ENCODE results near the gene RNF187.
"Not testable (repeated sequence)": the region's sequence is repeated elsewhere in the genome, so short reads cannot be mapped to it uniquely, and the experiment has no call there.

Gene RNF187

GRCh38 chr1:228497817-228498216 is 10.6 kb downstream of the RNF187 start:
- H3K36me3 ChIP-seq (ENCODE audit: control insufficient read depth in 2 of 2, insufficient read depth in 2 of 2, low read length in 2 of 2): peaks cover 25 to 31% of the 10 kb centered on the region in 2 donors
- H3K9me3 ChIP-seq (ENCODE audit: control insufficient read depth in 2 of 2, low read length in 2 of 2): no peaks in the 10 kb centered on the region
- H3K27me3 ChIP-seq (ENCODE audit: control insufficient read depth in 1 of 2, insufficient read depth in 2 of 2, low read length in 2 of 2): peaks cover 0 to 2% of the 10 kb centered on the region in 2 donors
- H3K9ac ChIP-seq (ENCODE audit: low read length in 2 of 2): no peak overlapping the region
- no peak overlapping the region for H3K4me3 ChIP-seq (ENCODE audit: low read length in 2 of 2)
- no peak overlapping the region for H3K27ac ChIP-seq (ENCODE audit: low read length)
- peaks cover 12% of the 10 kb centered on the region for H3K4me1 ChIP-seq (ENCODE audit: control insufficient read depth, insufficient read depth, low read length)

GRCh38 chr1:228500143-228500734 is 13.1 kb downstream of the RNF187 start:
- Histone ChIP-seq H3K27me3 (ENCODE audit: control insufficient read depth in 1 of 2, insufficient read depth in 2 of 2, low read length in 2 of 2) (peaks cover 0 to 7% of the 10 kb centered on the region in 2 donors), H3K9ac (ENCODE audit: low read length in 2 of 2) (no peak overlapping the region), H3K36me3 (ENCODE audit: control insufficient read depth in 2 of 2, insufficient read depth in 2 of 2, low read length in 2 of 2) (peaks cover 6 to 8% of the 10 kb centered on the region in 2 donors), H3K9me3 (ENCODE audit: control insufficient read depth in 2 of 2, low read length in 2 of 2) (no peaks in the 10 kb centered on the region), H3K4me1 (ENCODE audit: control insufficient read depth, insufficient read depth, low read length) (peaks cover 10% of the 10 kb centered on the region), H3K27ac (ENCODE audit: low read length) (no peak overlapping the region), H3K4me3 (ENCODE audit: low read length in 2 of 2) (no peak overlapping the region)

- Histone ChIP-seq H3K4me3 (ENCODE audit: low read length in 2 of 2) (peak overlapping the region in 1 of 2 donors; percentile 57), H3K36me3 (ENCODE audit: control insufficient read depth in 2 of 2, insufficient read depth in 2 of 2, low read length in 2 of 2) (peaks cover 3 to 6% of the 10 kb centered on the region in 2 donors), H3K9me3 (ENCODE audit: control insufficient read depth in 2 of 2, low read length in 2 of 2) (no peaks in the 10 kb centered on the region), H3K27ac (ENCODE audit: low read length) (no peak overlapping the region), H3K27me3 (ENCODE audit: control insufficient read depth in 1 of 2, insufficient read depth in 2 of 2, low read length in 2 of 2) (peaks cover 0 to 9% of the 10 kb centered on the region in 2 donors), H3K4me1 (ENCODE audit: control insufficient read depth, insufficient read depth, low read length) (peaks cover 10% of the 10 kb centered on the region), H3K9ac (ENCODE audit: low read length in 2 of 2) (peak overlapping the region in 1 of 2 donors; percentile 42)
These were observed 14.0 kb downstream of the RNF187 start for GRCh38 chr1:228500901-228501871.

GRCh38 chr1:228502522-228502921 is 15.3 kb downstream of the RNF187 start:
- Histone ChIP-seq H3K4me1 (ENCODE audit: control insufficient read depth, insufficient read depth, low read length) (peaks cover 10% of the 10 kb centered on the region), H3K36me3 (ENCODE audit: control insufficient read depth in 2 of 2, insufficient read depth in 2 of 2, low read length in 2 of 2) (peaks cover 0 to 4% of the 10 kb centered on the region in 2 donors), H3K9me3 (ENCODE audit: control insufficient read depth in 2 of 2, low read length in 2 of 2) (no peaks in the 10 kb centered on the region), H3K27ac (ENCODE audit: low read length) (no peak overlapping the region), H3K9ac (ENCODE audit: low read length in 2 of 2) (no peak overlapping the region), H3K4me3 (ENCODE audit: low read length in 2 of 2) (no peak overlapping the region), H3K27me3 (ENCODE audit: control insufficient read depth in 1 of 2, insufficient read depth in 2 of 2, low read length in 2 of 2) (peaks cover 0 to 9% of the 10 kb centered on the region in 2 donors)

GRCh38 chr1:228505944-228506343 is 18.8 kb downstream of the RNF187 start:
- not testable (repeated sequence) for H3K4me1 ChIP-seq (ENCODE audit: control insufficient read depth, insufficient read depth, low read length); H3K27ac ChIP-seq (ENCODE audit: low read length); H3K9ac ChIP-seq (ENCODE audit: low read length in 2 of 2); H3K36me3 ChIP-seq (ENCODE audit: control insufficient read depth in 2 of 2, insufficient read depth in 2 of 2, low read length in 2 of 2); H3K27me3 ChIP-seq (ENCODE audit: control insufficient read depth in 1 of 2, insufficient read depth in 2 of 2, low read length in 2 of 2); H3K4me3 ChIP-seq (ENCODE audit: low read length in 2 of 2); H3K9me3 ChIP-seq (ENCODE audit: control insufficient read depth in 2 of 2, low read length in 2 of 2)

GRCh38 chr1:228507961-228508652 is 20.9 kb downstream of the RNF187 start:
- H3K4me1 ChIP-seq (ENCODE audit: control insufficient read depth, insufficient read depth, low read length): no peaks in the 10 kb centered on the region
- no peak overlapping the region for H3K9ac ChIP-seq (ENCODE audit: low read length in 2 of 2)
- peaks cover 0 to 13% of the 10 kb centered on the region in 2 donors for H3K27me3 ChIP-seq (ENCODE audit: control insufficient read depth in 1 of 2, insufficient read depth in 2 of 2, low read length in 2 of 2)
- H3K27ac ChIP-seq (ENCODE audit: low read length): no peak overlapping the region
- H3K36me3 ChIP-seq (ENCODE audit: control insufficient read depth in 2 of 2, insufficient read depth in 2 of 2, low read length in 2 of 2): no peaks in the 10 kb centered on the region
- no peaks in the 10 kb centered on the region for H3K9me3 ChIP-seq (ENCODE audit: control insufficient read depth in 2 of 2, low read length in 2 of 2)
- H3K4me3 ChIP-seq (ENCODE audit: low read length in 2 of 2): no peak overlapping the region

GRCh38 chr1:228508840-228509415 is 21.7 kb downstream of the RNF187 start:
- H3K27ac ChIP-seq (ENCODE audit: low read length): no peak overlapping the region
- H3K27me3 ChIP-seq (ENCODE audit: control insufficient read depth in 1 of 2, insufficient read depth in 2 of 2, low read length in 2 of 2): peaks cover 0 to 12% of the 10 kb centered on the region in 2 donors
- no peak overlapping the region for H3K9ac ChIP-seq (ENCODE audit: low read length in 2 of 2)
- no peaks in the 10 kb centered on the region for H3K36me3 ChIP-seq (ENCODE audit: control insufficient read depth in 2 of 2, insufficient read depth in 2 of 2, low read length in 2 of 2)
- no peaks in the 10 kb centered on the region for H3K9me3 ChIP-seq (ENCODE audit: control insufficient read depth in 2 of 2, low read length in 2 of 2)
- no peaks in the 10 kb centered on the region for H3K4me1 ChIP-seq (ENCODE audit: control insufficient read depth, insufficient read depth, low read length)
- H3K4me3 ChIP-seq (ENCODE audit: low read length in 2 of 2): no peak overlapping the region

- Histone ChIP-seq H3K9me3 (ENCODE audit: control insufficient read depth in 2 of 2, low read length in 2 of 2) (no peaks in the 10 kb centered on the region), H3K4me3 (ENCODE audit: low read length in 2 of 2) (no peak overlapping the region), H3K27ac (ENCODE audit: low read length) (no peak overlapping the region), H3K36me3 (ENCODE audit: control insufficient read depth in 2 of 2, insufficient read depth in 2 of 2, low read length in 2 of 2) (no peaks in the 10 kb centered on the region), H3K27me3 (ENCODE audit: control insufficient read depth in 1 of 2, insufficient read depth in 2 of 2, low read length in 2 of 2) (peaks cover 0 to 9% of the 10 kb centered on the region in 2 donors), H3K9ac (ENCODE audit: low read length in 2 of 2) (no peak overlapping the region), H3K4me1 (ENCODE audit: control insufficient read depth, insufficient read depth, low read length) (no peaks in the 10 kb centered on the region)
These were observed 23.1 kb downstream of the RNF187 start for GRCh38 chr1:228510101-228510802.

- Histone ChIP-seq H3K27ac (ENCODE audit: low read length) (no peak overlapping the region), H3K36me3 (ENCODE audit: control insufficient read depth in 2 of 2, insufficient read depth in 2 of 2, low read length in 2 of 2) (no peaks in the 10 kb centered on the region), H3K4me3 (ENCODE audit: low read length in 2 of 2) (no peak overlapping the region), H3K9me3 (ENCODE audit: control insufficient read depth in 2 of 2, low read length in 2 of 2) (no peaks in the 10 kb centered on the region), H3K9ac (ENCODE audit: low read length in 2 of 2) (no peak overlapping the region), H3K4me1 (ENCODE audit: control insufficient read depth, insufficient read depth, low read length) (no peaks in the 10 kb centered on the region), H3K27me3 (ENCODE audit: control insufficient read depth in 1 of 2, insufficient read depth in 2 of 2, low read length in 2 of 2) (peaks cover 0 to 7% of the 10 kb centered on the region in 2 donors)
These were observed 23.7 kb downstream of the RNF187 start for GRCh38 chr1:228510803-228511413.

All from stomach smooth muscle (tissue), 2 donors.